ENCODE results near the gene TNIP1. TPM values are rescaled to one million over a fixed set of nuclear protein-coding genes. Genes with fewer than 3 reads are reported as not detected.

TNIP1 gene
- total RNA-seq, 2 donors from 2014 or later, result 51.3 to 52.2 TPM

- H3K27ac Mint-ChIP-seq, result peak overlapping the region; percentile 74
- peak; percentile 95 for DNase-seq
- H3K27me3 ChIP-seq (ENCODE audit: control insufficient read depth, insufficient read depth, low read length, poor library complexity, severe bottlenecking), result no peaks in the 10 kb centered on the region
- H3K4me3 Mint-ChIP-seq, result no peak overlapping the region
- H3K4me1 Mint-ChIP-seq, result no peaks in the 10 kb centered on the region
- H3K9me3 ChIP-seq (ENCODE audit: control insufficient read depth, low read length), result no peaks in the 10 kb centered on the region
- H3K27me3 Mint-ChIP-seq (ENCODE audit: insufficient read depth), result no peaks in the 10 kb centered on the region
- peak; percentile 94 for TF ChIP-seq CTCF (conservative IDR thresholded peaks at IDR 0.05)
- H3K36me3 ChIP-seq (ENCODE audit: control insufficient read depth, insufficient read depth, low read length), result peaks cover 48% of the 10 kb centered on the region
- no peaks in the 10 kb centered on the region for H3K4me1 ChIP-seq (ENCODE audit: control insufficient read depth, insufficient read depth, low read length)
- no peak overlapping the region for H3K9ac ChIP-seq (ENCODE audit: extremely low read depth, low read length, poor library complexity, severe bottlenecking)
- no peak overlapping the region for H3K27ac ChIP-seq (ENCODE audit: low read depth, low read length)
- H3K4me3 ChIP-seq (ENCODE audit: low read length), result no peak overlapping the region
- H3K9me3 Mint-ChIP-seq, result no peaks in the 10 kb centered on the region
- peaks cover 10% of the 10 kb centered on the region for H3K36me3 Mint-ChIP-seq (ENCODE audit: low read depth)
- WGBS, 2 experiments (ENCODE audit: insufficient coverage in 1 of 2, insufficient read length in 1 of 2), result 69 to 71% methylated on average over 3 to 6 of the region's 6 CpGs
Observed at GRCh38 chr5:151051066-151051930, 29.5 kb downstream of the TNIP1 start.

DNA sequence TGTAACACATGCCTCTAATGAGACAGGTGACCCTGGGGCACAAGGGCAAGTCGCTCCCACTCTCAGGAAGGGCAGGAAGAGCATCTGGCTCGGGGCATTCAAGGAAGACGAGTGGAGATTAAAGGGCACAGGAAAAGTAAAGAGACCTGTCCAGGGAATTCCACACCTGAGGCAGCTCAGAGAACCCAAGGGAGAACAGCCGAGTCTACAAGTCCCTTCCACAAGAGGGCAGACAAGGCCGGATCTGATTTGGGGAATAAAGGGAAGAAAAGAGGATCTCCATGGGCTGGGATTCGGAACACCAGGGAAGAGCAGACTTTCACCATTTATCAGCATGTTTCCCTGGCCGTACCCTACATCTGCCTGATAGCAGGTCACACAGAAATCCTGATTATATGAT lies 32.3 kb downstream of the TNIP1 start:
- H3K4me3 Mint-ChIP-seq, result no peak overlapping the region
- no peak overlapping the region for H3K4me3 ChIP-seq (ENCODE audit: low read length)
- peak; percentile 78 for DNase-seq
- H3K4me1 Mint-ChIP-seq, result no peaks in the 10 kb centered on the region
- no peaks in the 10 kb centered on the region for H3K27me3 ChIP-seq (ENCODE audit: control insufficient read depth, insufficient read depth, low read length, poor library complexity, severe bottlenecking)
- H3K36me3 Mint-ChIP-seq (ENCODE audit: low read depth), result peaks cover 27% of the 10 kb centered on the region
- no peaks in the 10 kb centered on the region for H3K4me1 ChIP-seq (ENCODE audit: control insufficient read depth, insufficient read depth, low read length)
- peak overlapping the region; percentile 1 for H3K27ac Mint-ChIP-seq
- WGBS, 2 experiments (ENCODE audit: insufficient coverage in 1 of 2, insufficient read length in 1 of 2), result 79 to 83% methylated on average over 7 of the region's 7 CpGs
- no peak overlapping the region for H3K27ac ChIP-seq (ENCODE audit: low read depth, low read length)
- H3K9ac ChIP-seq (ENCODE audit: extremely low read depth, low read length, poor library complexity, severe bottlenecking), result no peak overlapping the region
- H3K27me3 Mint-ChIP-seq (ENCODE audit: insufficient read depth), result no peaks in the 10 kb centered on the region
- TF ChIP-seq CTCF (conservative IDR thresholded peaks at IDR 0.05), result peak; percentile 70
- H3K9me3 Mint-ChIP-seq, result no peaks in the 10 kb centered on the region
- H3K9me3 ChIP-seq (ENCODE audit: control insufficient read depth, low read length), result no peaks in the 10 kb centered on the region
- peaks cover 53% of the 10 kb centered on the region for H3K36me3 ChIP-seq (ENCODE audit: control insufficient read depth, insufficient read depth, low read length)

GRCh38 chr5:151047814-151048425 lies 32.9 kb downstream of the TNIP1 start:
- 79 to 85% methylated on average over 8 to 13 of the region's 13 CpGs for WGBS, 2 experiments (ENCODE audit: insufficient coverage in 1 of 2, insufficient read length in 1 of 2)
- no peak overlapping the region for H3K27ac Mint-ChIP-seq

More at GRCh38 chr5:151047814-151048425, 32.9 kb downstream of the TNIP1 start:
- H3K9me3 Mint-ChIP-seq, result no peaks in the 10 kb centered on the region
- no peak overlapping the region for H3K4me3 Mint-ChIP-seq
- peak; percentile 85 for TF ChIP-seq CTCF (conservative IDR thresholded peaks at IDR 0.05)
- Histone ChIP-seq H3K4me1 (ENCODE audit: control insufficient read depth, insufficient read depth, low read length) (no peaks in the 10 kb centered on the region), H3K36me3 (ENCODE audit: control insufficient read depth, insufficient read depth, low read length) (peaks cover 58% of the 10 kb centered on the region), H3K9me3 (ENCODE audit: control insufficient read depth, low read length) (no peaks in the 10 kb centered on the region), H3K9ac (ENCODE audit: extremely low read depth, low read length, poor library complexity, severe bottlenecking) (no peak overlapping the region), H3K27ac (ENCODE audit: low read depth, low read length) (no peak overlapping the region), H3K4me3 (ENCODE audit: low read length) (no peak overlapping the region), H3K27me3 (ENCODE audit: control insufficient read depth, insufficient read depth, low read length, poor library complexity, severe bottlenecking) (no peaks in the 10 kb centered on the region)
- peaks cover under 1% of the 10 kb centered on the region for H3K4me1 Mint-ChIP-seq
- peaks cover 31% of the 10 kb centered on the region for H3K36me3 Mint-ChIP-seq (ENCODE audit: low read depth)
- no peaks in the 10 kb centered on the region for H3K27me3 Mint-ChIP-seq (ENCODE audit: insufficient read depth)
- peak; percentile 80 for DNase-seq

All from endodermal cell (in vitro differentiated cells).